ENCODE data around the gene OGFR. TPM values are rescaled to one million over a fixed set of nuclear protein-coding genes. Genes with fewer than 3 reads are reported as not detected.
"Not testable (repeated sequence)": the region's sequence is repeated elsewhere in the genome, so short reads cannot be mapped to it uniquely, and the experiment has no call there.

OGFR gene
- total RNA-seq, 1 experiment from 2014 or later = 55.0 TPM

- no peak for DNase-seq (ENCODE audit: low read depth)
These were observed 35.2 kb downstream of the OGFR start for GRCh38 chr20:62839816-62840215.

GRCh38 chr20:62840244-62841197 lies 35.9 kb downstream of the OGFR start:
- no peak for DNase-seq (ENCODE audit: low read depth)

GRCh38 chr20:62841705-62842212 lies 37.1 kb downstream of the OGFR start:
- DNase-seq (ENCODE audit: low read depth) = no peak

GRCh38 chr20:62843656-62844055 lies 39.0 kb downstream of the OGFR start:
- DNase-seq (ENCODE audit: low read depth) = no peak

GRCh38 chr20:62844182-62844581 lies 39.5 kb downstream of the OGFR start:
- no peak for DNase-seq (ENCODE audit: low read depth)

- DNase-seq (ENCODE audit: low read depth) = no peak
These were observed 41.0 kb downstream of the OGFR start for GRCh38 chr20:62845416-62846160.

GRCh38 chr20:62846166-62846890 lies 41.7 kb downstream of the OGFR start:
- DNase-seq (ENCODE audit: low read depth) = no peak

- not testable (repeated sequence) for DNase-seq (ENCODE audit: low read depth)
These were observed 44.3 kb downstream of the OGFR start for GRCh38 chr20:62848917-62849316.

GRCh38 chr20:62849431-62849830 lies 44.8 kb downstream of the OGFR start:
- no peak for DNase-seq (ENCODE audit: low read depth)

- DNase-seq (ENCODE audit: low read depth) = no peak
These were observed 45.8 kb downstream of the OGFR start for GRCh38 chr20:62850333-62850974.

- DNase-seq (ENCODE audit: low read depth) = no peak
These were observed 47.6 kb downstream of the OGFR start for GRCh38 chr20:62852196-62852595.

GRCh38 chr20:62852841-62853240 lies 48.2 kb downstream of the OGFR start:
- DNase-seq (ENCODE audit: low read depth) = no peak

GRCh38 chr20:62853304-62853703 lies 48.7 kb downstream of the OGFR start:
- DNase-seq (ENCODE audit: low read depth) = not testable (repeated sequence)

GRCh38 chr20:62854121-62854520 lies 49.5 kb downstream of the OGFR start:
- DNase-seq (ENCODE audit: low read depth) = no peak

GRCh38 chr20:62855120-62855519 lies 50.5 kb downstream of the OGFR start:
- DNase-seq (ENCODE audit: low read depth) = no peak

- no peak for DNase-seq (ENCODE audit: low read depth)
These were observed 52.4 kb downstream of the OGFR start for GRCh38 chr20:62856931-62857619.

- no peak for DNase-seq (ENCODE audit: low read depth)
These were observed 53.6 kb downstream of the OGFR start for GRCh38 chr20:62858058-62858830.

- no peak for DNase-seq (ENCODE audit: low read depth)
These were observed 55.1 kb downstream of the OGFR start for GRCh38 chr20:62859721-62860120.

GRCh38 chr20:62860391-62860923 lies 55.8 kb downstream of the OGFR start:
- peak; percentile 51 for DNase-seq (ENCODE audit: low read depth)
